Muscle layer of duodenum (tissue), 2 donors: ENCODE results near the gene LGALS1.

Experiments
- H3K27ac ChIP-seq: one replicate; pipeline ENCODE4 v1.7.0; 2013; ENCODE audit warnings: mild to moderate bottlenecking, low read length
- H3K27me3 ChIP-seq: one replicate; pipeline ENCODE4 v1.7.0; 2013; ENCODE audit warnings: low read depth, mild to moderate bottlenecking, control low read depth, low read length
- H3K36me3 ChIP-seq, 2 donors: one replicate each; pipeline ENCODE4 v1.7.0; 2013; ENCODE audit warnings: low read length in 2 of 2, control low read depth in 1 of 2, mild to moderate bottlenecking in 1 of 2; ENCODE audit not compliant: insufficient read depth in 2 of 2, control insufficient read depth in 1 of 2
- H3K4me1 ChIP-seq, 2 donors: one replicate each; pipeline ENCODE4 v1.7.0; 2013; ENCODE audit warnings: low read length in 2 of 2, mild to moderate bottlenecking in 2 of 2, control low read depth in 1 of 2, moderate library complexity in 1 of 2; ENCODE audit not compliant: insufficient read depth in 2 of 2, control insufficient read depth in 1 of 2
- H3K4me3 ChIP-seq, 2 donors: one replicate each; pipeline ENCODE4 v1.7.0; 2013; ENCODE audit warnings: low read length in 2 of 2, low read depth in 1 of 2, mild to moderate bottlenecking in 1 of 2
- H3K9me3 ChIP-seq, 2 donors: one replicate each; pipeline ENCODE4 v1.7.0; 2013; ENCODE audit warnings: low read length in 2 of 2, control low read depth in 1 of 2, mild to moderate bottlenecking in 1 of 2; ENCODE audit not compliant: control insufficient read depth in 1 of 2
- donor health status: healthy.

The LGALS1 gene

GRCh38 chr22:37665487-37665886 lies 9.9 kb upstream of the LGALS1 start:
- no peaks in the 10 kb centered on the region for H3K9me3 ChIP-seq
- no peak overlapping the region for H3K4me3 ChIP-seq
- H3K27ac ChIP-seq = no peak overlapping the region
- peaks cover 16 to 24% of the 10 kb centered on the region in 2 donors for H3K4me1 ChIP-seq
- H3K36me3 ChIP-seq = peaks cover 10 to 13% of the 10 kb centered on the region in 2 donors
- no peaks in the 10 kb centered on the region for H3K27me3 ChIP-seq

GRCh38 chr22:37669586-37669985 lies 5.8 kb upstream of the LGALS1 start:
- H3K9me3 ChIP-seq = no peaks in the 10 kb centered on the region
- no peak overlapping the region for H3K27ac ChIP-seq
- peaks cover 10 to 13% of the 10 kb centered on the region in 2 donors for H3K36me3 ChIP-seq
- peaks cover 0 to 17% of the 10 kb centered on the region in 2 donors for H3K4me1 ChIP-seq
- no peaks in the 10 kb centered on the region for H3K27me3 ChIP-seq
- no peak overlapping the region for H3K4me3 ChIP-seq

- H3K36me3 ChIP-seq = peaks cover 0 to 5% of the 10 kb centered on the region in 2 donors
- H3K9me3 ChIP-seq = no peaks in the 10 kb centered on the region
- no peaks in the 10 kb centered on the region for H3K27me3 ChIP-seq
- no peak overlapping the region for H3K4me3 ChIP-seq
- peaks cover 0 to 18% of the 10 kb centered on the region in 2 donors for H3K4me1 ChIP-seq
- no peak overlapping the region for H3K27ac ChIP-seq
Observed at GRCh38 chr22:37672206-37672919, 3.1 kb upstream of the LGALS1 start.

GRCh38 chr22:37672920-37673455 lies 2.4 kb upstream of the LGALS1 start:
- H3K27me3 ChIP-seq = no peaks in the 10 kb centered on the region
- H3K9me3 ChIP-seq = no peaks in the 10 kb centered on the region
- no peak overlapping the region for H3K27ac ChIP-seq
- H3K36me3 ChIP-seq = peaks cover 0 to 5% of the 10 kb centered on the region in 2 donors
- H3K4me3 ChIP-seq = no peak overlapping the region
- H3K4me1 ChIP-seq = peaks cover under 1 to 21% of the 10 kb centered on the region in 2 donors

- peaks cover 0 to 5% of the 10 kb centered on the region in 2 donors for H3K36me3 ChIP-seq
- H3K9me3 ChIP-seq = no peaks in the 10 kb centered on the region
- no peak overlapping the region for H3K27ac ChIP-seq
- H3K4me3 ChIP-seq = no peak overlapping the region
- peaks cover 4 to 29% of the 10 kb centered on the region in 2 donors for H3K4me1 ChIP-seq
- H3K27me3 ChIP-seq = no peaks in the 10 kb centered on the region
Observed at GRCh38 chr22:37674248-37674647, 1.2 kb upstream of the LGALS1 start.

GRCh38 chr22:37675930-37676735 lies 697 bp downstream of the LGALS1 start:
- Histone ChIP-seq H3K4me1 (peaks cover 7 to 32% of the 10 kb centered on the region in 2 donors), H3K27me3 (no peaks in the 10 kb centered on the region), H3K36me3 (peaks cover 5% of the 10 kb centered on the region in 2 donors), H3K4me3 (peak overlapping the region; percentile 78 to 80), H3K9me3 (no peaks in the 10 kb centered on the region), H3K27ac (peak overlapping the region; percentile 89)

GRCh38 chr22:37676736-37677492 lies 1.5 kb downstream of the LGALS1 start:
- H3K4me1 ChIP-seq = peaks cover 10 to 40% of the 10 kb centered on the region in 2 donors

GRCh38 chr22:37677493-37677974 lies 2.1 kb downstream of the LGALS1 start:
- H3K9me3 ChIP-seq = no peaks in the 10 kb centered on the region
- H3K27me3 ChIP-seq = no peaks in the 10 kb centered on the region
- H3K36me3 ChIP-seq = peaks cover 5% of the 10 kb centered on the region in 2 donors
- peak overlapping the region; percentile 60 to 80 for H3K4me3 ChIP-seq
- H3K4me1 ChIP-seq = peaks cover 10 to 40% of the 10 kb centered on the region in 2 donors
- peak overlapping the region; percentile 89 for H3K27ac ChIP-seq

More at GRCh38 chr22:37676736-37677492, 1.5 kb downstream of the LGALS1 start:
- Histone ChIP-seq H3K9me3 (no peaks in the 10 kb centered on the region), H3K4me3 (peak overlapping the region; percentile 78 to 80), H3K27me3 (no peaks in the 10 kb centered on the region), H3K27ac (peak overlapping the region; percentile 89), H3K36me3 (peaks cover 5% of the 10 kb centered on the region in 2 donors)

- H3K4me3 ChIP-seq = peak overlapping the region in 1 of 2 donors; percentile 7
- H3K27ac ChIP-seq = no peak overlapping the region
- no peaks in the 10 kb centered on the region for H3K9me3 ChIP-seq
- peaks cover 10 to 33% of the 10 kb centered on the region in 2 donors for H3K4me1 ChIP-seq
- H3K27me3 ChIP-seq = no peaks in the 10 kb centered on the region
- peaks cover 5% of the 10 kb centered on the region in 2 donors for H3K36me3 ChIP-seq
Observed at GRCh38 chr22:37678372-37678771, 2.9 kb downstream of the LGALS1 start.

GRCh38 chr22:37679670-37680069 lies 4.2 kb downstream of the LGALS1 start:
- H3K36me3 ChIP-seq = peaks cover 5% of the 10 kb centered on the region in 2 donors
- H3K9me3 ChIP-seq = no peaks in the 10 kb centered on the region
- no peak overlapping the region for H3K27ac ChIP-seq
- no peaks in the 10 kb centered on the region for H3K27me3 ChIP-seq
- H3K4me3 ChIP-seq = no peak overlapping the region
- H3K4me1 ChIP-seq = peaks cover 10 to 27% of the 10 kb centered on the region in 2 donors
